Fibroblast of villous mesenchyme (primary cell): ENCODE results near the gene AFF3. TPM values are rescaled to one million over a fixed set of nuclear protein-coding genes. Genes with fewer than 3 reads are reported as not detected.
A peak's percentile ranks its signal among the peaks of the same experiment; 100 is the strongest.

ENCODE experiments used
- DNase-seq: peaks from one replicate; pipeline ENCODE4 v3.0.0-alpha.2; 2010; ENCODE audit warnings: low read depth
- H3K4me3 ChIP-seq: 2 replicates; pipeline ENCODE4 v1.5.1; 2011; ENCODE audit warnings: low read depth, mild to moderate bottlenecking, low read length
- total RNA-seq: library from RNA; depleted of rRNA; stranded (reverse); fragments of >200 nt; gene quantifications from 2 replicates; pipeline ENCODE4 v1.2.3, GENCODE V29; 2012
- TF ChIP-seq, protein P1 (sequence below): IDR thresholded peaks from 2 replicates; pipeline ENCODE4 v1.5.1; 2012; ENCODE audit warnings: low read depth, mild to moderate bottlenecking, low read length; ENCODE audit not compliant: insufficient read depth

The AFF3 gene
- total RNA-seq, 1 donor = 19.4 TPM

DNA sequence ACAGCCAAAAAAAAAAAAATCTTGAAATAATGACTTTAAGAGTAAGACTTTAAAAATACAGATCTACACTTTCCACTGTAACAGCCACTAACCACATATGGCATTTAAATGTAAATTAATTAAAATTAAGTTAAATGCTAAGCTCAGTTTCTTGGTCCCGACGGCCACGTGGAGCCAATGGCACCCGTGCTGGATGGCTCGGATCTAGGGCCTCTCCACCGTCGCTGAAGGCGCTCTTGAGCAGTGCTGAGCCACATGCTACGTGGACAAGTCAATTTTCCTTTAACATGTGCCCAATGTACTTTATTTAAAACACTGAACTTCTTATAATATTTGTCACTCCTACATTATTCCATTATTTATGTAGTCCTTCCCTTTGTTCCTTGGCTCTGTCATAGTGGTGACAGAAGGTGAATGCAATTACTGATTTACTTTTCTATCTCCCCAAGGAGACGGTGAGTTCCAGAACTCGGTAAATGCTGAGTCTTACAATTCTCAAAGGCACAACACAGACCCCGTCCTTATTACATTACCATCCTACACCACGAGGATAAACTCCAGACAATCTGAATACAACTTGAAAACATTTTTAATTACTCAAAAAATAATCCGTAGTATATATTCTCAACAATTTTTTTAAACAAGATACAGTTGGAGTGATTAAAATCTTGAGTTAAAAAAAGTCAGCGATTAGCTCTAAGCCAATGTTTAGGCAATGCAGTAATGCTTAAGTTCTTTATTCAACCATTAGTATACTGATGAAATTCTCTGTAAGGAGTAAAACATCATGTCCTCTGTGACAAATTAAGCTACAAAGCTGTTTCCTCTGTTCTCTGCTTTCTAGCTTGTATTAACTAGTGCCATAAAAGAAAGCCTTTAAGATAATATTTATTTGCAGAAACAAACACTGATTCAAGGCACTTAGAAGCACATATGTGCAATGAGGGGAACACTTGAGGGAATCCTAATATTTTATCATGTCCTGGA is 95.1 kb downstream of the AFF3 start:
- TF ChIP-seq, protein P1, sequence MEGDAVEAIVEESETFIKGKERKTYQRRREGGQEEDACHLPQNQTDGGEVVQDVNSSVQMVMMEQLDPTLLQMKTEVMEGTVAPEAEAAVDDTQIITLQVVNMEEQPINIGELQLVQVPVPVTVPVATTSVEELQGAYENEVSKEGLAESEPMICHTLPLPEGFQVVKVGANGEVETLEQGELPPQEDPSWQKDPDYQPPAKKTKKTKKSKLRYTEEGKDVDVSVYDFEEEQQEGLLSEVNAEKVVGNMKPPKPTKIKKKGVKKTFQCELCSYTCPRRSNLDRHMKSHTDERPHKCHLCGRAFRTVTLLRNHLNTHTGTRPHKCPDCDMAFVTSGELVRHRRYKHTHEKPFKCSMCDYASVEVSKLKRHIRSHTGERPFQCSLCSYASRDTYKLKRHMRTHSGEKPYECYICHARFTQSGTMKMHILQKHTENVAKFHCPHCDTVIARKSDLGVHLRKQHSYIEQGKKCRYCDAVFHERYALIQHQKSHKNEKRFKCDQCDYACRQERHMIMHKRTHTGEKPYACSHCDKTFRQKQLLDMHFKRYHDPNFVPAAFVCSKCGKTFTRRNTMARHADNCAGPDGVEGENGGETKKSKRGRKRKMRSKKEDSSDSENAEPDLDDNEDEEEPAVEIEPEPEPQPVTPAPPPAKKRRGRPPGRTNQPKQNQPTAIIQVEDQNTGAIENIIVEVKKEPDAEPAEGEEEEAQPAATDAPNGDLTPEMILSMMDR = no peak
- peak; percentile 49 for DNase-seq
- no peak overlapping the region for H3K4me3 ChIP-seq

DNA sequence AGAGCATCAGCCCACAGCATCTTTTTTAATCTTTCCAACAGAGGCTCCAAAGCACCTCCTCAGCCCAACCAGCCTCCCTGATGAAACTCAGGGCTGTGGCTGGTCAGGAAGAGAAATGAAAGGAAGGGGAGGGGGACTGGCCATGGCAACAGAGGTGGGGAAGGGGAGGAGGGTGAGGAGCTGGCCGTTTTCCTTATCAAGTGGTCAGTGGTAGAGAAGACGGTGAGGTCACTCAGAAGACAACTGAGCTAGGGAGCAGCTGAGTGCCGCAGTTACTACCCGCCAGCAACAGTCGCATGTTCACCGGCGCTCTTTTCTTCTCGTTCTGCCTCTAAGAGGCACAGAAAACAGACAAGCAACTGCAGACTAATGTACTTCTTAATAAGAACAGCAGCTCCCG is 97.4 kb downstream of the AFF3 start:
- H3K4me3 ChIP-seq = no peak overlapping the region
- DNase-seq = no peak
- TF ChIP-seq, protein P1 = no peak

DNA sequence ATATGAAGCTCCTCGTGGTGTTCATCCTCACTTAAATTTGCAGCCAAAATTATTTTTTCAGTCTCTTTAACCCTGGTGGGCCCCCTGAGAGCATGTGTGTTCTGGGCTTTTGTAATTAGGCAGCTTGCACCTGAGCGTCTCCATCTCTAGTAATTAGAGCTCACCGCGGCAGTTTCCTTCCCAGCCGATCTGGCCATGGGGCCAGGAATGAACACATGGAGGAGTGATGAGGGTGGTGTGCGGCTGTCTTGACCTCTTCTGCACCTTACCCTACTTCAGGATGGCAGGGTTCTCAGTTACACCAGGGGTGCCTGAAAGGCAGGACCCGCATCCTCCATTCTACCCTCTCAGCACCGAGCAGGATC is 98.5 kb downstream of the AFF3 start:
- DNase-seq = no peak
- no peak overlapping the region for H3K4me3 ChIP-seq
- TF ChIP-seq, protein P1 = no peak

DNA sequence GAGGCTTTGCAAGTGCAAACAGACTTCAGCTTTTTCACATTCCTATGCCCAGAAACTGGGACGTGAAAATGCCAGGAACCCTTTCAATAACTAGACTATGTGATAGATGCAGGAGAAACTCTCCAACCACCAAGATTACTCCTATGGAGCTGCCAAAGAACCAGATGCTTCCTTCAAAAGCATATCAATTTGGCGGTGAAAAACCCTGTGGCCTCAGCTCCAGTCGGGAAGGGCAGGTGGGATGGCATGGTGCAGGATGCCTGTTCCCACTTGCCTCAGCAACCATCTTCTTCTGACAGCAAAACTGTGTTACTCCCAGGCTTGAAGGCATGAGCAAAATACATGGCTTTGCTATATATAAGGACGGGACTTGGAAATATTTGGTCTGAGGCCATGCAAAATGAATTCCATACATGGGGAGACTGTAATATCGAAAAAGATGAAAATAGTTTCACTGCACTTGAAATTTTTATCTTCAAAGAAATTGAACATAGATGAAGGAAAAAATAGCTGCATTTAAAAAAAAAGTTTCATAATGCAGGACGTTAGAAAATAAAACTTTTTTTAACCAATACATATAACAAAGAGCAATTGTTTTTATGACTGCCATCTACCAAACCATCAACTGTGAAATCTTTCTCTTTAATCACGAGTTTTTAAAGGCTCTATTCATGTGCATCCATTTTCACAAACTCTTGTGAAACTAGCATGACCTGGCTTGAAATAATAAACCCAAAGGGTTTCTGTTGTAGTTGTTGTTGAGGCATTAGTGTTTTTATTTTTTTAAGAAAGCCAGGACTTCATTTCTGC is 99.1 kb downstream of the AFF3 start:
- DNase-seq = no peak
- TF ChIP-seq, protein P1 = no peak
- H3K4me3 ChIP-seq = no peak overlapping the region

DNA sequence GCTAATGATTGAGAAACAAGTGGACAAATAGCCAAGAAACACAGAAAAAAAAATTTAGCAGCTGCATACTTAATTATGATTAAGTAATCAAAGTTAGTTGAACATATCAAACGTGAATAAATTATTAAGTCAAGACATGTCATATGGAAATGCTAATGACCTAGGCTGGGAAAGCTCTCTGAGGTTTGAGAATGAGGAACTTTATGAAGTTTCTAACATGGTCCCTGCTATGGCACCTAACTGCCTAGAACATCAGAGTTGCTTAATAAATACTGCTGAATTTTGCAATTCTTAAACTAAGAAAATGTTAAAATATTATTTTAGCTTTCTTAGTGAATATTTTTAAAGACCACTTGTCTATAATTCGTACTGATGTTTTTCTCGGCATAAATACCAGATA is 99.8 kb downstream of the AFF3 start:
- TF ChIP-seq, protein P1 = no peak
- DNase-seq = no peak
- no peak overlapping the region for H3K4me3 ChIP-seq

DNA sequence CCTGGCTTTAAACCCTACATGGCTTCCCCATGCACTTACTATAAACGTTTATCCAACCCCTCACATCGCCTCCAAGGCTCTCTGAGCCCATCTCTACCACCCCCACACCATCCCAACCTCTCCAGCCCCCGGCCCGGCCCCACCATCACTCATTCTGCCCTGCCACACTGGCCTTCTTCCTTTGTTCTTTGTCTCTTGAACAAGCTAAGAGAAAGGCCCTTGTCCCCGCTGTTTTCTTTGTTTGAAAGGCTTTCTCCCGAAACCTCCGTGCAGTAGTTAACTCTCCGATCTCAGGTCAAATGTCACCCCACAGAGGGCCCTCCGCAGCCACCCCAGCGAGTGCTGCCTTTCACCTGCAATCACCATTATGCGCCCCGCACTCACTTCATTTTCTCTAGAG is 100.4 kb downstream of the AFF3 start:
- TF ChIP-seq, protein P1 = no peak
- DNase-seq = no peak
- H3K4me3 ChIP-seq = no peak overlapping the region
